Measurements from ENCODE around the gene UBASH3B.
"Not testable (repeated sequence)": the region's sequence is repeated elsewhere in the genome, so short reads cannot be mapped to it uniquely, and the experiment has no call there.

Gene UBASH3B

GRCh38 chr11:122726028-122726427 is 70.5 kb downstream of the UBASH3B start:
- no peak overlapping the region for H3K4me3 ChIP-seq (replicated peaks; ENCODE audit: low read depth, low read length)
- TF ChIP-seq CTCF (IDR thresholded peaks at IDR 0.05; ENCODE audit: low read depth, low read length, missing control alignments) = no peak
- no peak for DNase-seq (ENCODE audit: extremely low read depth, low read depth)

GRCh38 chr11:122727101-122727929 is 71.8 kb downstream of the UBASH3B start:
- no peak for TF ChIP-seq CTCF (IDR thresholded peaks at IDR 0.05; ENCODE audit: low read depth, low read length, missing control alignments)
- no peak for DNase-seq (ENCODE audit: extremely low read depth, low read depth)
- peak overlapping the region; percentile 2 for H3K4me3 ChIP-seq (replicated peaks; ENCODE audit: low read depth, low read length)

- no peak for TF ChIP-seq CTCF (IDR thresholded peaks at IDR 0.05; ENCODE audit: low read depth, low read length, missing control alignments)
- DNase-seq (ENCODE audit: extremely low read depth, low read depth) = no peak
- no peak overlapping the region for H3K4me3 ChIP-seq (replicated peaks; ENCODE audit: low read depth, low read length)
Measured at GRCh38 chr11:122728561-122728960, 73.0 kb downstream of the UBASH3B start.

- no peak for DNase-seq (ENCODE audit: extremely low read depth, low read depth)
- TF ChIP-seq CTCF (IDR thresholded peaks at IDR 0.05; ENCODE audit: low read depth, low read length, missing control alignments) = no peak
- H3K4me3 ChIP-seq (replicated peaks; ENCODE audit: low read depth, low read length) = no peak overlapping the region
Measured at GRCh38 chr11:122729139-122729538, 73.6 kb downstream of the UBASH3B start.

GRCh38 chr11:122730694-122731093 is 75.2 kb downstream of the UBASH3B start:
- not testable (repeated sequence) for H3K4me3 ChIP-seq (replicated peaks; ENCODE audit: low read depth, low read length); DNase-seq (ENCODE audit: extremely low read depth, low read depth)

- TF ChIP-seq CTCF (IDR thresholded peaks at IDR 0.05; ENCODE audit: low read depth, low read length, missing control alignments) = no peak
- no peak for DNase-seq (ENCODE audit: extremely low read depth, low read depth)
- H3K4me3 ChIP-seq (replicated peaks; ENCODE audit: low read depth, low read length) = no peak overlapping the region
Measured at GRCh38 chr11:122731500-122731913, 76.0 kb downstream of the UBASH3B start.

GRCh38 chr11:122732342-122733315 is 77.1 kb downstream of the UBASH3B start:
- no peak for DNase-seq (ENCODE audit: extremely low read depth, low read depth)
- TF ChIP-seq CTCF (IDR thresholded peaks at IDR 0.05; ENCODE audit: low read depth, low read length, missing control alignments) = no peak
- no peak overlapping the region for H3K4me3 ChIP-seq (replicated peaks; ENCODE audit: low read depth, low read length)

All from HFF-Myc (cell line).